Neural cell (in vitro differentiated cells): ENCODE data around the gene PIP4K2C.

ENCODE experiments used
- POLR2AphosphoS5 ChIP-seq: IDR thresholded peaks from 2 replicates; pipeline ENCODE4 v1.6.1; 2012
- TF ChIP-seq, protein P1 (sequence below): fragments of 450-650 bp; IDR thresholded peaks from 2 replicates; pipeline ENCODE4 v1.5.1; 2014; ENCODE audit warnings: antibody characterized with exemption, mild to moderate bottlenecking, moderate library complexity; ENCODE audit not compliant: poor library complexity, severe bottlenecking

DNA sequence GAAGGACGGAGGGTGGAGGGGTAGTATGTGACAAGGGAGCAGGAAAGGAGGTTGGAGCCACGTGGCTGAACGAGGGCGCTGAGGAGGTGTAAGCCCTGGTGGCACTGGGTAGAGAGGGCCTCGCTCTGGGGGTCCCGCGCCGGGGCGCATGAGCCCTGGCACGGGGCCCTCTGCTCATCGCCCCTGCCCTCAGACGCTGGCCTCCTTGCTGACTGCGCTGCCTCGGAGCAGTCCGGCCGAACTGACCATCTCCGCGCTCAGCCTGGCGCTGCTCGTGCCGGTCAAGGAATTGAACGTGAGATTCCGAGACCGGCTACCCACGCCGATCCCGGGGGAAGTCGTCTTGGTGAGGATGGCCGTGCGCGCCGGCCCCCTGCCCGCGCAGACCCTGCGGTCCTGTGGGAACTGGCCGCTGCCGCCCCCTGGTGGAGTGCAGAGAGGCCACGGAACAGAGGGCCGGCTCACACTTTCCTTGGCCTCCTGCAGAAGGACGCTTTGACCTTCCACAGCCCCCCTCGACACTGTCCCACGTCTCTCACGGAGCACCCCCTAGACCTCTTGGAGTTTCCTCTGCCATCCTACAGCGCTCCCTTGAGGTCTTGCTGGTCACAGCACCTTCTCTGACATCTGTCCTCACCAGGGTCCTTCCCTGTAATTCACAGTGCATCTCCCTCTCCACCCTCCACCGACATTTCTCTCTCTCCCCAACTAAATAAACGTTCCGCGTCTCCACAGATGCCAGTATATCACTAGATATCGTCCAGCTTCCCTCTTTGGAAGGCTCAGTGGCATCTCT lies 30.7 kb downstream of the PIP4K2C start:
- peak; percentile 29 for TF ChIP-seq POLR2AphosphoS5
- TF ChIP-seq, protein P1, sequence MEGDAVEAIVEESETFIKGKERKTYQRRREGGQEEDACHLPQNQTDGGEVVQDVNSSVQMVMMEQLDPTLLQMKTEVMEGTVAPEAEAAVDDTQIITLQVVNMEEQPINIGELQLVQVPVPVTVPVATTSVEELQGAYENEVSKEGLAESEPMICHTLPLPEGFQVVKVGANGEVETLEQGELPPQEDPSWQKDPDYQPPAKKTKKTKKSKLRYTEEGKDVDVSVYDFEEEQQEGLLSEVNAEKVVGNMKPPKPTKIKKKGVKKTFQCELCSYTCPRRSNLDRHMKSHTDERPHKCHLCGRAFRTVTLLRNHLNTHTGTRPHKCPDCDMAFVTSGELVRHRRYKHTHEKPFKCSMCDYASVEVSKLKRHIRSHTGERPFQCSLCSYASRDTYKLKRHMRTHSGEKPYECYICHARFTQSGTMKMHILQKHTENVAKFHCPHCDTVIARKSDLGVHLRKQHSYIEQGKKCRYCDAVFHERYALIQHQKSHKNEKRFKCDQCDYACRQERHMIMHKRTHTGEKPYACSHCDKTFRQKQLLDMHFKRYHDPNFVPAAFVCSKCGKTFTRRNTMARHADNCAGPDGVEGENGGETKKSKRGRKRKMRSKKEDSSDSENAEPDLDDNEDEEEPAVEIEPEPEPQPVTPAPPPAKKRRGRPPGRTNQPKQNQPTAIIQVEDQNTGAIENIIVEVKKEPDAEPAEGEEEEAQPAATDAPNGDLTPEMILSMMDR, result peak; percentile 91
